Measurements from ENCODE around the gene SH2B3.

Gene SH2B3

GRCh38 chr12:111444314-111444924, 38.7 kb downstream of the SH2B3 start:
- DNase-seq (ENCODE audit: low read depth in 2 of 2), result no peak

DNA sequence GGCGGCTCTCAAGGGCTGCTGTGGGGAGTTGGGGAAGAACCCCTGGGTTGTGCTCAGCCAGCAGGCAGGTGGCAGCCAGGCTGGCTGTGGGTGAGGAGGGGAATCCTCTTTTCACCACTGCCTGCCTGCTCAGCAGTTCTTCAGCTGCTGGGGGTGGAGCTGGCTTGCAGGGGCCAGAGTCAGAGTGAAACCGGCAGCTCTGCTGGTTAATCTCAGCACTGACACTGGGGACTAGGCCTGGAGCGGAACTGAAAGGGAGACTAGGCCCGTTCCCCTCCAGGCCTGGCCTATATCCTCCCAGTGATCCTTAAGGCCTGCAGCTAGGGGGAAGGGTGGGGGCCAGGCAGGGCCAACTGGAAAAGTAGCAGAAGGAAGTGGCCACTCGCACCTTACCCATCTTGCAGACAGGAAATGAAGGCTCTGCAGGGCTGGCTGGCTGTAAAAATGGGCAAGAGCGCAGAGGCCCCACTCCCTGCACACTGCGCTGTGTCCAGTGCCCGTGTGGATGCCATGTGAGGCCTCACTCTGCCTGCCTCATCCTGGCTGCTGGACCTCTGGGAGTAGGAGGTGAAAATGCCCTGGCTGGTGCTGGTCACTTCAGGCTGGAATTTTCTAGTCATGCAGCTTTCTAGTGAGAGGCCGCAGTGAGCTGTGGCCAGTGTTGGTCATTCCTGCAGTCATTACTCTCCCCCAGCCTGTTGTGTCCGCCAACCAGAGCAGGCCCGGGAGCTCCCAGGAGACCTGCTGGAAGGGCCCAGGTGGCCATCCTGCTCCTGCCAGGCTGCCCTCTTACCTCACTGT, 39.4 kb downstream of the SH2B3 start:
- DNase-seq (ENCODE audit: low read depth in 2 of 2), result peak; percentile 55 to 63

- DNase-seq (ENCODE audit: low read depth in 2 of 2), result no peak
Observed at GRCh38 chr12:111445726-111446581, 40.2 kb downstream of the SH2B3 start.

- DNase-seq (ENCODE audit: low read depth in 2 of 2), result no peak
Observed at GRCh38 chr12:111446631-111447570, 41.2 kb downstream of the SH2B3 start.

GRCh38 chr12:111447571-111448265, 42.0 kb downstream of the SH2B3 start:
- no peak for DNase-seq (ENCODE audit: low read depth in 2 of 2)

DNA sequence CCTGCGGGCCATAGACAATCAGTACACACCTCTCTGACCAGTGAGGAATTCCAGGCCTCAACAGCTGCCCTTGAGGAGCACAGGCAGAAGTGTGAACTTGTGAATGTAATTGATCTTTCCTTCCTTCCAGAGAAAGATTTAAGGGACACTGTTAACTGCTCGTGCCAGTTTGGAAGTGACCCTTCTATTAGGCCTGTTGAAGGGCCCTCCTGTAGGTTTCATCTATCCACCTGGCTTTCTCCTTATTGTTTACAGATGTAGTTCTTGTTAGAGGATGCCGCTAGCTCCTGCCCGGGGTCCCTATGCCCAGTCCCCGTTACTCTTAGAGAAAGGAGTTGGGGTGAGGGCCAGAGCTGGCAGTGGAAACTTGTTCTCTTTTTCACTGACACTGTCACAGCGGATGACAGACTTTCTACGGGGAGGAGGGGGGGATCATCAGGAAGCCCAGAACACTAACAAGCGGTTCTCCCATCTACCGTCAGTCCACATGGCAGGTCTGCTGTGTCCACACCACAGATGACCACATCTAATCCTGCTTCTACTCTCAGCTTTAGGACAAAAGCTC, 42.6 kb downstream of the SH2B3 start:
- no peak for DNase-seq (ENCODE audit: low read depth in 2 of 2)

- no peak for DNase-seq (ENCODE audit: low read depth in 2 of 2)
Observed at GRCh38 chr12:111448846-111449790, 43.4 kb downstream of the SH2B3 start.

DNA sequence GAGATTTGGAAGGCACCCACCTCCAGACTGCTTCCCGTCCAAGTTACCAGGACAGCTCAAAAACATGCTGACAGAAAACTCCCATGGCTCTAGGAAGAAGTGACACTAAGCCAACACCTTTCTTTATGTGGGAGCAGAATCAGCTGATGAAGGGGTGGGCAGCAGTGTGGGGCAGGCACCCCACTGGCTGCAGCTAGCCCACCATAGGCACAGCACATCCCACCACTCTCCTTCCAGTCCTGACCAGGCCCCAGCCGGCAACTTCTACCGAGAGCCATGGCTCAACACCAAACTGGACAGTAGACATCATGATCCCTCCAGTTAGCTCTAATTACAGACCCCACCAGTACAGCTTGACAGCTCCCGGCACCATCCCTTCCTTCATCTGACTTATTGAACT, 45.0 kb downstream of the SH2B3 start:
- DNase-seq (ENCODE audit: low read depth in 2 of 2), result no peak

- DNase-seq (ENCODE audit: low read depth in 2 of 2), result no peak
Observed at GRCh38 chr12:111451232-111451631, 45.5 kb downstream of the SH2B3 start.

DNA sequence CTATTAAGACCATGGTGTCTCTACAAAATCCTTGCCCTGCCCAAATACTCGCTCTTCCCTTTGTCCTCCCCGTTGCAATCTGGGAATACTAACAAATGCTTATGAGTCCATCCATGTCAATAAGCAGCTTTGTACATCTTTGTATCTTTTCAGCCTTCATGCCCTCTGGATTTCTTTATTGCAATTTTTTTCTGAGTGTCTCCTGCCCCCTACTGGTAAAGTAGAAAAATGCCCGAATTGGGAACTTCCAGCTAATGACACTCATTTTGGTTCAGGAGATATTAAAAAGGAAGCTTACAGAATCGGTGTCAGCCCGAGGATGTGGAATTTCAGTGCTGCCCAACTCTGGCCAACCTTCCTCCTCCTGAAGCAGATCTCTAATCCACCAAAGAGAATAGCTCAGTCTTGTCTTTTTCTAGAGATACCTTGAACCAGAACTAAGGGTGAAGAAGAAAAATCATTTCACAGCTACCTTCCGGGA, 46.0 kb downstream of the SH2B3 start:
- no peak for DNase-seq (ENCODE audit: low read depth in 2 of 2)

DNA sequence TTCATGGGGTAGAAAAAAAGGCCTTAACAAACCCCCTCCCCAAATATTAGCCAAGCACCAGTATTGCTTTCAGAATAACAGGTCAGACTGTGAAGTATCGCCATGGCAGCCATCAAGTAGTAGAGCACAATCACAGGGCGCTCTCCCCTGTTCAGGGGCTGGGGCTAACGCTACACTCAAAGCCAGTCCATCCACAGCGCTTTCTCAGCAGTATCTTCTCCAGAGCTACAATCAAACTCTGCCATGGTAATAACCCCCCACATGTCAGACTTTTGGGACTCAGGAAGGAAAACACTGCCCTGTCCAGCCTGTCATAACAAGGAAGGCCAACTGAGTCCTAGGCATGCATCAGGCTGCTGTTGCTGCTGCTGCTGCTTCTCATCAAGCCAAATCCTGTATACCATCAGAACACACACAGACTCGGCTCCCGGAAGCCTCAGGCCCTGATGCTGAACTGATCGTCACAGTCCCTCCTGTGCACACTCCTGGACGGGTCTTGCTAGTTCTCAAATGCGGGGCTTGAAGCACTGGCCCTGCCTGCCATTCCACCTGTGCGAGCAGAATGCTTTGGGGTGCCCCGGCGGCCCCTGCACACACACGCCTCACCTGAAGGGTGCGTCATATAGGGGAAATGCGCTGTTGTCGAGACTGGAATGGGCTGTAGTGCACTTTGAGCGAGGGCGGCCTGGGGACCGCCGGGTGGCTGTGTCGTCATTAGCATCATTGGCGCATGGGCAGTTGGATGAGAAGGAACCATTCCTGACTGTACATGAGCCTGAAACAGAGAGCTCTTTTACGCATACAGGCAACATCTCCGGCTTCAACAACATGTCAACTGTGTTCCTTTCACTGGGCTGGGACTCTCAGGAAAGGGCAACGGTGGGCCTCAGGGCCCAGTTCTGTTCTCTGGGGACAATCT, 47.6 kb downstream of the SH2B3 start:
- no peak for DNase-seq (ENCODE audit: low read depth in 2 of 2)

- no peak for DNase-seq (ENCODE audit: low read depth in 2 of 2)
Observed at GRCh38 chr12:111454311-111454710, 48.6 kb downstream of the SH2B3 start.

- no peak for DNase-seq (ENCODE audit: low read depth in 2 of 2)
Observed at GRCh38 chr12:111454716-111455447, 49.2 kb downstream of the SH2B3 start.

DNA sequence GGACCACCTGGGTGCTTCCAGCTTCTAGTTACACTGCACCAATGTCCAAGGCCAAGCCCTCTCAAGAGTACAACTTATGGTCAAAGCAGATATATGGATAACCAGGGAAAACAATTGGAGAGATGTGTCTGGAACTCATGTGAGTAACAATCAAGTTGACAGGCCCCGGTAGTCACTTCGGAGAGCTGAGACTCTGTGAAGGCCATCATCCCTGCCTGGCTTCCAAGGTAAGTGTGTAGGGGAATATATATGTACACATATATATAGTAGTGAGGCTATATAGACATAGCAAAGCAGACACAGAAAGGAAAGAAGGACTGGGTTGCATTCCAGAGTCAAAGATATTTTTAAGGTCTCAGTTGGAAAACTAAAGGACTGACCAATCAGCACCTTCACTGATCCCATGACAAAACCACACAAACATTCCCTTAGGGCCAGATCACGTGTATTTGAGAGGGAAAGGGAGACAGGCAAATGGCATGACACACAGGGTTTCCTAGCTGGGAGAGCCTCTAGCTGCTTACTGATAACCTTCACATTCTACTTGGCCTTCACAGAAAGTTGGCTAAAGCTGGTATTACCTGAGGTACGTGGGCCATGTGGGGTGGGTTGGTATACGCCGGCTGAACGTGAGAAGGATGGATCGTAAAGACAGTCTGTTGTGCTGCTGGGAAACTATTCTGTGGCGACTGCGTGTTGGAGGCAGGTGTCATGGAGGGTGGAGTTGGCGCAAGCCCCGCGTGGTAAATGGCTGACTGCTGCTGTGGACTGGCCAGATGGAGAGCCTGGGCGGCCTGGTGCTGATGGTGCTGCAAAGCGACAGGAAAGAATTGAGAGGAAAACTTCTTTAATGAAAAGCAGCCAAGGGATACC, 50.0 kb downstream of the SH2B3 start:
- DNase-seq (ENCODE audit: low read depth in 2 of 2), result no peak

DNA sequence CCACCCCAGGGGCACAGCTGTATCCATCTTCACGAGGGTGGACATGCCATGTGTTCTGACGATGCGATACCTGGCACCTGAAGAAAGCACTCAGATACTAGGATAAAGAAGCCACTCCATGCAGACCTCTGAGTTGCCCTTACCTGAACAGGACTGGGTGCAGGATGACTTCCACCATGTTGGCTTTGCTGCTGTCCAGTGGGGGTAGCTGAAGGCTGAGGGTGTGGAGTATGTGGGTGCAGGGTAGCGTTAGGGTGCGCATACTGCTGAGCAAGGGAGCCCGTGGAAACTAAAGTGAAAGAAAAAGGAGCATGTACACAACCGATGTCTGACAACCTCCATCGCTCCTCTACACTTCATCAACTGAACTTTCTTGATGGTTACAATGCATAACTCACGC, 51.3 kb downstream of the SH2B3 start:
- no peak for DNase-seq (ENCODE audit: low read depth in 2 of 2)

- no peak for DNase-seq (ENCODE audit: low read depth in 2 of 2)
Observed at GRCh38 chr12:111457577-111457976, 51.9 kb downstream of the SH2B3 start.

Data from activated CD8-positive, alpha-beta memory T cell treated with anti-CD3 and anti-CD28 coated beads for 4 hours (primary cell).